Occipital lobe (tissue), 2 donors: ENCODE data around the gene SCTR. TPM values are rescaled to one million over a fixed set of nuclear protein-coding genes. Genes with fewer than 3 reads are reported as not detected.

Experiments
- DNase-seq: peaks from one replicate; lab custom pipeline; 2025; lab: John Stamatoyannopoulos, UW
- total RNA-seq: library from RNA; depleted of rRNA; stranded (reverse); fragments of >200 nt; gene quantifications from one replicate; pipeline ENCODE4 v1.2.3, GENCODE V29; 2014

Gene SCTR
- total RNA-seq = 0.62 TPM

- no peak for DNase-seq
Observed at GRCh38 chr2:119523952-119524694, at the start of gene SCTR. Gene SCTR, minus strand, starts transcription at chr2:119524483. Its CDS starts 257 bp downstream, at chr2:119524226.

- no peak for DNase-seq
Observed at GRCh38 chr2:119567292-119567691, 43.0 kb upstream of the SCTR start.

DNA sequence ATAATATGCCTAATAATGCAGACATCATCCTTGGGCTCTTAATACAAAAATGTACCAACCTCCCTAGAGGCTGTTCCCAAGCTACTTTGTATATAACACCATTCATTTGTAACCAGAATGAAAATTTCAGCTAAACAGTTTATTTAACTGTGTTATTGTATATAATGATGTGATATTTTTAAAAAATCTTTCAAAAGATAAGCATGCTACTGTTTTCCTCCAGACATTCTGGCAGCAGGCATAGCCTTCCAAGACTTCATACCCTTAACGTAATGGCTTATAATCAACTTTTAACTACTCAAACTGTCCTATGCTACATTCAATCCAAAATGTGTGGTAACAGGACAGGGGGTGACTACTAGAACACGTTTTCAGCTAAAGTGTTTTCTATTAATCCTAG lies 41.2 kb upstream of the SCTR start:
- DNase-seq = no peak

DNA sequence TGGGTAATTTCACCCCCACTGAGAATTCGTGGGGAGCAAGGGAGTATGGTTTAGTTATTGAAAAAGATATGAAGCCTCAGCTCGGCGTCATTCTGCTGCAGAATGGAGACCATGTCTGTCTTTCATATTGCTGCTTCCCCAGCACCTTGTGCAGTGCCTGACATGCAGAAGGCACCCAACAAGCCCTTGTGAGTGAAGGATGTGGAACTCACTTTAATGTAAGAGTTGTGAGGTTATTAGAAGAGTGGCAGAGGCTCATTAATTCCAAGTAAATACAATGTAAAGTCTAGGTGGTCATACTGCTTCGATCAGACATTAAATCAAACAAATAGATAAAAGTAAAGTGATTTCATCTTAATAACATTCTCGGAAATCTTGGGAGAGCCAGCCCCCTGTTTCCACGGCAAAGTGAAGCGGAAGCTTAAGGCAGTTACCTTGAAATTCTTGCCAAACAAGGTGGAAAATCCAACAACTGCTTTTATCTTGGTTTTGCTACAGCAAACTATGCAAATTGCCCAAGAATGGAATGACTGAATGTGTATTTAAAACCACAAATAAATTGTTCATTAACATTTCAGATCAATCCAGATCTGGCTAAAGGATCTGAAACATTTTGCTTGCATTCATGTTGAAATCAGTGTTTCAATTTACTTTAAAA lies 29.5 kb upstream of the SCTR start:
- DNase-seq = no peak

GRCh38 chr2:119552902-119553301 lies 28.6 kb upstream of the SCTR start:
- DNase-seq = no peak

DNA sequence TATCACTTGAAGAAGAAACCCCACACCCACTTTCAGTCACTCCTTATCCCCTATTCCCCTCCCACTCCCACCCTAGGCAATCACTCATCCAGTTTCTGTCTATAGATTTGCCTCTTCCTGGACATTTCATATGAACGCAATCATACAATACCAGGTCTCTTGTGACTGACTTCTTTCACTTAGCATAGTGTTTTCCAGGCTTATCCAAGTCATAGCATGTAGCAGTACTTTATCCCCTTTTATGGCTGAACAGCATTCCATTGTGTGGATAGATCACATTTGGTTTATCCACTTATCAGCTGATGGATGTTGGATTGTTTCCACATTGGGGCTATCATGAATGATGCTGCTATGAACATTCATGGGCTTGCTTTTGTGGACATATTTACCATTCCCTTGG lies 26.6 kb upstream of the SCTR start:
- DNase-seq = no peak

DNA sequence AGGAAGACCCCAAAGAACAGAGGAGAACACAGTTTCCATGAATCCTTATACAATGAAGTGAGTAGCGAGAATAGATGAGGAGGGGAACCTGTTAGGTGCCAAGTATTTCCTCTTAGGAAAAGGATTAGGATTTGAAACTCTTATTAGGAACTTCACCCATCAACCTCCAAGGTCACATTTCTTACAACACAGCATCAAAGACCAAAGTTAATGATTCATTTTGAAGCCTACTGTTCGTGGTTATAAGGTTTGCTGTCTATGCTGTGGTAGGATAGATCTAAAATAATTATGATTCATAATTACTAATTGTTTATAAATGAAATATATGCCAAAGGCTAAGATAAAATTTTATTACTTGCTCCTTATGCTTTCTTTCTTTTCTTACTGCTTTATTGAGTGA lies 26.1 kb upstream of the SCTR start:
- no peak for DNase-seq

DNA sequence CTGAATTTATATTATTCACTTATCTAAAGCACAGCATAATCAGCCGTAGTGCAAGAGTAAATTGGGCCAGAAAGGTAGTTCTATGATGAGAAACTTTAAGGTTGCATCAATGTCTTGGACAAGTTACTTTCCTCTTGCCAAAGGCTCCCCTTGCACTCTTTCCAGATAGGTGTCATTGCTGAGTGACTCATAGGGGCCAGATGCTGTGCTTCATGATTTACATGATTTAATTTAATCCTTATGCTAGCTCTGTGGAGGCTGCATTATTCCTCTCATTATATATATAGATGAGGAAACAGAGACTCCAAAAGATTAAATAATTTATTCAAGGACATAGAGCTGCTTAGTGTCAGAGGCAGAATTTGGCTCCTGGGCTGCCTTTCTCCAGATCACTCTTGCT lies 25.0 kb upstream of the SCTR start:
- DNase-seq = no peak

GRCh38 chr2:119548516-119549120 lies 24.3 kb upstream of the SCTR start:
- no peak for DNase-seq

- DNase-seq = no peak
Observed at GRCh38 chr2:119546447-119546767, 22.1 kb upstream of the SCTR start.

- DNase-seq = no peak
Observed at GRCh38 chr2:119545754-119546446, 21.6 kb upstream of the SCTR start.

GRCh38 chr2:119544939-119545475 lies 20.7 kb upstream of the SCTR start:
- DNase-seq = no peak

DNA sequence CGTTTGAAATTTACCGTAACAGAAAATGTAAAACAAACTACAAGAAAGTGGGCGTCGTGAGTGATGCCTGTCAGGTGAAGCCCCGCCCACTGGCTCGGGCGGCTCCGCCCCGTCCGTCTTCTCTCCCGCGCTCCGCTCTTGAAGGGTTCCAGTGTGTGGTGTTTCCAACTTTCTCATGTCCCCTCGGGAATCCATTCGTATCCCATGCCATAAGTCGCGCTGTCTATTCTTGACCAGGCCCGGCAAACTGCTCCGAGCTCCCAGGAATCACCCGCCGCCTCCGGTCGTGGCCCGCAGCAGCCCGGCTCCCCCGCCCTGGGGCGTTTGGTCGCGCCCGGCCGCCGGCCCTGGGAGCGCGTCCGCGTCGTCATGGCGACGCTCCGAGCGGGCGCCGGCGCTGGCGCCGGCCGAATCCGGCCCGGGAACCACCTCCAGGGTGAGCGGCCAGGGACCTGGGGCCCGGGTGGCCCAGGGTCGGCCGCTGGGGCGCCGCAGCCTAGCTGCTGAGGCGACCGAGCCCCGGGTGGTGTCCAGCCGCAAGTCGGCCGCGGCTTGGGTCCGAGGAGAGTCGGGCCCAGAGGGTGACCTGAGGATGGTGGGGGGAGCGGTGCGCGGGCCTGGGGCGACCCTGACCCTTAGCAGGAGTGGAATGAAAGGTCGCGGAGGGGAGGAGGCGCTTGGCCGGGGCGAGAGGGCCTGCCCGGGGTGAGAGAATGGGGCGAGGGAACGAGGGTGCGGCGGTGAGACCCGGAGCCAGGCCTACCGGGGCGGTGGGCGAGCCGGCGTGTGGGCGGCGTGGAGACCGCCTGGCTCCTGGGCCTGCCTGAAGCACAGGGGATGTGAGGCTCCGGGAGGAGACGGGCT lies 20.0 kb upstream of the SCTR start, which contains the start of gene CFAP221:
Gene CFAP221 (plus strand): TSS at position 375 of the 864 bp plus-strand sequence. CDS start 1,683 bp downstream, outside the sequence.
- DNase-seq = peak; percentile 56

DNA sequence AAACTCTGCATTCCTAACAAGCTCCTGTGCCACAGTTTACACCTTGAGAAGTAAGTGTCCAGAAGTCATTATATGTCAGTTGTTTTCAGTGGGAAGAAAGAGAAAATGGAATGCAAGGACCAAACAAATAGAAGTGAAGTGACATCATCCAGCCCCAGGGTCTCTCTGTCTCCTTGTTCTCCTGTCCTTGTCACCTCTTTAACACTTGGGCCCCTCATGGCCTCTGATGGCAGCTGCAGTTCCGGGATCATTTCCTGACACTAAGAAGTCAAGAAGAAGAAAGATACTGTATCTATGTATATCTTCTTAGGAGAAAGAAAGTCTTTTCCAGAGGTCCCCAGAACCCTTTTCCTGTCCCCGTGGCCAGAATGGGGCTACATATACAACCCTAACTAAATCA lies 17.2 kb upstream of the SCTR start:
- DNase-seq = no peak

DNA sequence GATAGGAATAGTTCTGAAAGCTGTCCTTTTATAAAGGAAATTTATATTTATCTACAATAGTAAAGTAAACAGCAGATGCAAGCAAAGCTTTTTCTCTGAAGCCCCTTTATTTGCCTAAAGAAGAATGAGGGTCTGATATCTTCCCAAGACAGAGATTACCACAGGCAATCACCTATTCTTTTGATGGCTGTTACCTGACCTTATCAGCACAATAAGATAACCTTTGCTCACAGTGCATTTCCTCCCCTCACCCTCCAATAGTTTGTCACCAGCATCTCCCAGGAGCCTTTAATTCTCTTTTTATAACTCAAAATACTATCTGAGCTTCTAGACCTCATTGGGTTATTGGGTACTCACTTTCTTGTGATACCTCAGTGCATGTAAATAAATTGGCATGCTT lies 13.5 kb upstream of the SCTR start:
- DNase-seq = no peak

- DNase-seq = no peak
Observed at GRCh38 chr2:119536707-119537106, 12.4 kb upstream of the SCTR start.

- no peak for DNase-seq
Observed at GRCh38 chr2:119536211-119536610, 11.9 kb upstream of the SCTR start.

DNA sequence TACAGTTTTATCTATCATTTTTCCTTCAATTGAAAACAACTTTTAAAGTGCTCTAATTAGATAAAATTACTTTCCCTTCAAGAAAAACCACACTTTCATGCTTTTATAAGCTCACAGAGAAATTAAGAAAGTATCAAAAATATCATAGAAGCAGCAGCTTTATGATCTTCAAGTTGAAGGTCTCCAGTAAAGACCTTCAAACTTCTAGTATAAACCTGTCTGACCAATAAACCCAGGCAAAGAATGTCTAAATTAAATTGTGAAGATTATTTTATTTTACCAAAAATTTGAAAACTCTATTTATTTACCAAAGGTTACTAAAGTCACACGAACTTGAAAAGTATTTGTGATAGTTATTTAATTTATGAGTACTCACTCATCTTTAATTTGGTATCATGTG lies 9.3 kb upstream of the SCTR start:
- DNase-seq = no peak

DNA sequence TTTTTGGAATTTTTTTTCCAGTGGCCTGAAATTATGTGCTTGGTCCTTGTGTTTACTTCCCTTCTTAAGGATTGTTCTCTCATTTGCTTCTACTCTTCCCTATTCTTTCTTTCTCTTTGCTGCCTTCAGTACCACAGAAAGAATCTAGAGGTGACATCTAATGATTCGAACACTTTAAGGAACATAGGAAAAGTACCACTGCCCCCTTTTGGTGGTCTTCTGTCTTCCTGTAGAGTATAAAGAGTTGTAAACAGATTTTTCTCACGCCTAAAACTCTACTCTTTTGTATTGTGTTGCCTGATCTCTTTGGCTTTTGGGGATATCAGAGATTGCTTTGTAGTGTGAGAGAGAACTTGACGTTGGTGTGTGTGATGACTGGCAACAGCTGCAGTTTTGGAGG lies 7.0 kb upstream of the SCTR start:
- DNase-seq = no peak

GRCh38 chr2:119527999-119528398 lies 3.7 kb upstream of the SCTR start:
- no peak for DNase-seq

DNA sequence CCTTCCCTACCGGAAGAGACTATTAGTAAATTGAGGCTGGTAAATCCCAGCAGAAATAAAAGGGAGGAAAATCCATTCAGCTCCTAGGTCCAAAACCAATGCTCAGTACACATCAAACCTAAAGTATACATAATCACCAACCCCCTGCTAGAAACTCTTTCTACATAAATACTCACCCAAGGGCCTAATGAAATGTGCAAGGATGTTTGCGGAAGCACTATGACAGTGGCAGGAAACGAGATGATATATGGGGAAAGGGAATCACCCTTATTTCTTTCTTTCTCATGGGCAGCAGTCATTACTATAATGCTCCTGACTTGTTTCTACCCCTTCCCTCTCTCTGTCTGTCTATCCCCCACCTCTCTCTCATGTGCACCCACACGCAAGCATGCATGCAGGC lies 1.3 kb upstream of the SCTR start:
- DNase-seq = no peak
